HG02798 (cell line): ENCODE measurements around the gene KCND2.

Source experiments
- ATAC-seq: cut with Tn5 transposase; IDR thresholded peaks from one replicate; pipeline ENCODE4 v1.9.1; 2021; ENCODE audit warnings: mild to moderate bottlenecking; ENCODE audit not compliant: unreplicated experiment, poor library complexity

The KCND2 gene

DNA sequence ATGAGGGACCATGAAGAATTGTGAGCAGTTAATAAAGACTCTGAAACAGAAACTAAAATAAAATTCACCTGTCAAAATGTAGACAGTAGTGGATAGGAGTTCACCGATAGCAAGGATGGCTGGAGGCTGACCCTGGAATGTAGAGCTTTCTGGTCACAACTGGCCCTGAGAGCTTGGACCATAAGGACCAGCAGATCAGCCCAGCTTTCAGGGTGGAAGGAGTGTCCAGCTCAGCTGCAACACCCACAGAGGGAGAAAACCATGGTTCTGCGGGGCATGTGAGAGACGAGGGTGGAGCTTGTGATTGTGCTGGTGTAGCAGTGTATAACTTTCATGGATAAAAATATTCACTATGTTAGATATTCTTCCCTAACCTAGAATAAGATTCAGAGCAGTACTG lies 199.9 kb downstream of the KCND2 start:
- ATAC-seq = peak; percentile 23

DNA sequence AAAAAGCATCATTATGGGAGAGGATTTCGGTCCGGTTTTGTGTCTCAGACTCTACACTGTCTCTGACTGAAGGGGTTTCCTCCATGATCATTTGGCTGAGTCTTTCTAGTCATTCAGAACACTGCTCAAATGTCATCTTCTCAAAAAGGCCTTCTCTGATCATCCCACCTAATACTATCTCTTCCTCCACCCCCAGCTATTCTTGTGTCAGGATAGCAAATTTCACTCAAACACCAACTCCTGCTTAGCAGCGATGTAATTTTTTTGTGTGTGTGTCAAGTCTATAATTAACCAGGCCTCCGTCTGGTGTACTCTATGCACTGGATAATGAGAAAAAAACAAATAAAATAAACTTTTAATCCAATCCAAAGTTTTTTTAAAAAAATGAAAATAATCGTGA lies 200.4 kb downstream of the KCND2 start:
- peak; percentile 24 for ATAC-seq

GRCh38 chr7:120475994-120476393 lies 203.0 kb downstream of the KCND2 start:
- peak; percentile 63 for ATAC-seq

DNA sequence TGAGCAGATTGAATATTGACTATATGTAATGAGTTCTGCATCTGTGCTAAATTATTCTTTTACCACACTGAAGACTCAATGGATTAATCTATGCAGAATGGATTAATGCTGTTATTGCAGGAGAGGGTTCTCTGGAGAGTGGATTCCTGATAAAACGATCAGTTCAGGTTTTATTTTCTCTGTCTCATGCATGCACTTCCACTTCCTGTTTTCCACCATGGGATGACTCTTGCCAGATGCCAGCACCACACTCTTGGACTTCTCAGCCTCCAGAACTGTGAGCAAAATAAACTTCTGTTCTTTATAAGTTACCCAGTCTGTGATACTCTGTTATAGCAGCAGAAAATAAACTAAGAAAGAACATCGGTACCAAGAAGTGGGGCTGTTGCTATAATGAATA lies 207.5 kb downstream of the KCND2 start:
- ATAC-seq = no peak

DNA sequence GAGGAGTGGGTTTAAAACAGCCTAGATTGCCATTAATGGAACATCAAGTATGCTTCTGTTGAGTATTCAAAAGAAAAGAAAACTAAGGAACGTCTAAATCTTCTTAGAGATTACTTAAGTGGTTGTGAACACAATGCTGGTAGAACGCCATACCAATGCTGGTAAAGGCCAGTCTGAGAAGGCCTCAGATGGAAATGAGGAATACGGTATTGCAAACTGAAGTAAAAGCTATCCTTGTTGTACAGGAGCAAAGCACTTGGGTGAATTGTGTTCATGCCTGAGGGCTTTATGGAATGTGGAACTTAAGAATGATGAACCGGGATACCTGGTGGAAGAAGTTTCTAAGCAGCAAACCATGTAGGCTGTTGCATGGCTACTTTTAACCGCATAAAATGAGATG lies 208.0 kb downstream of the KCND2 start:
- ATAC-seq = no peak

DNA sequence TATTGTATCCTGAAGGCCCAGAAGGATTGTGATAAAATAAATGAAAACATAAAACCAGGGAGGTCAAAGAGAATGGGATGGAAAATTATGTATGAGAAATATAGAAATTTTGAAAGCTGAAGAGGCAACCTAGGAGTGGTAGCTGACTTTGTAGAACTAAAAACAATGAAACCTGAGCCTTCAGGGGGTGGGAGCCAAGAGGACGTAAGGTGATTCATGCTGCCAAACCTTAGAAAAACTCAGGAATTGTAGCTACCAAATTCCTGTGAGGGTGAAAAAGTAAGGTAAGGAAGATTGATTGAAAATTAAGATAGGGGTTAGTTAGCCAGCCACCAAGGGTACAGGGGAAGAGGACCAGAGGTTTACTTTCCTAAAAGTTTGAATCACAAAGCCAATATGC lies 213.2 kb downstream of the KCND2 start:
- no peak for ATAC-seq

GRCh38 chr7:120502132-120502531 lies 229.2 kb downstream of the KCND2 start:
- no peak for ATAC-seq

GRCh38 chr7:120502825-120503224 lies 229.8 kb downstream of the KCND2 start:
- no peak for ATAC-seq

- ATAC-seq = no peak
These were observed 231.4 kb downstream of the KCND2 start for GRCh38 chr7:120504386-120504785.

- no peak for ATAC-seq
These were observed 232.8 kb downstream of the KCND2 start for GRCh38 chr7:120505770-120506169.

- no peak for ATAC-seq
These were observed 239.7 kb downstream of the KCND2 start for GRCh38 chr7:120512701-120513100.

DNA sequence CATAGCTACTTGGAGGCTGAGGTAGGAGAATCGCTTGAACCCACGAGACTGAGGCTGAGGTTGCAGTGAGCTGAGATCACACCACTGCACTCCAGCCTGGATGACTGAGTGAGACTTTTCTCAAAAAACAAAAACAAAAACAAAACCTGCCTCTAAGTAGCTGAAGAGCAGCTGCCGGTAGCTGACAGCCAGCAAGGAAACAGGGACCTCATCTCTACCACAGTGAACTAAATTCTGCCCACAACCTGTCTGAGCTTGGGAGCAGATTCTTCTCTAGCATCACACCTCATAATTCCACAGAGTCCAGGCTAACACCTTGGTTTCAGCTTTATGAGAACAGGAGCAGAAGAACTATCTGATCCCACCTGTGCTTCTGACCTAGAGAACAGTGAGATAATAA lies 246.2 kb downstream of the KCND2 start:
- no peak for ATAC-seq

DNA sequence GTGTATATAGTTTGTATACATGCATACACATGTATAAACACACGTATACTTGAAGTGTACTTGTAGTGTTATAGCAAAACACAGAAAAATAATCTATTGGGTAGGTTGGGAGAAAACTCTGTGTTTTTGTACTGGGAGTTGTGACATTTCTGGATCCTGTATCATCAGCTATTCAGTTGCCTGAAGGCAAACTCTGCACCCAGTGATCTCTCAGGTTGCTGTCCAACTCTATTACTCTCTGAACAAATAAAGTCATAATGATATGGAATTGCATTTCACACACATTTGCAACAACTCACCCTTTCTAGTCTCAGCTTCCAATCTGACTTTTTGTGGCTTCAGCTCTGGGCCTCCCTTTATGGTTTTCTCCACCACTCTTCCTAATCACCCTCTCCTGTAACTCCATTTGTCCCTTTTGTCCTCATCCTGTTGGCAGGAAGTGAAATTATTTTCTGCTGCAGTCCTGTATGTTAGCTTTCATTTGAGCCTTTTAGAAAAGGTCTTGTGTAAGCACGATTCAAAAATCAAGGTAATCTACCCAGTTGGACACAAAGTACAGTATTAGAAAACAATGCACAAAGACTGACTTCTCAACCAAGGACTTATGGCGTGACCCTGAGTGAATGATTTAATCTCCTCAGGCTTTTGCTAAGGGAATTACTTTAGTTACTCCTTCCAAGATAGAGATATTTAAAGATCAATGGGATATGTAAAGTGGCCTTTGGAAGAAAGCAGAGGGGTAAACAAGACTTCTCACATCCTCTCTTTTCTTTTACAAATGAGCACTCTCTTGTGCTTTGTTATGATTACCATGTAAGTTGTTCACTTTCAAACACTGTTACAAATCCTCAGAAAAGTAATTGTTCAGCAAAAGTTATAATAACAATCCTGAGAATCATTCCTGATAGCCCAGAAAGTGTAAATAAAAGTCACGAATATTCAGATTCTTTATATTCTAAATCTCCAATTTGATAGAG lies 249.1 kb downstream of the KCND2 start:
- ATAC-seq = no peak

DNA sequence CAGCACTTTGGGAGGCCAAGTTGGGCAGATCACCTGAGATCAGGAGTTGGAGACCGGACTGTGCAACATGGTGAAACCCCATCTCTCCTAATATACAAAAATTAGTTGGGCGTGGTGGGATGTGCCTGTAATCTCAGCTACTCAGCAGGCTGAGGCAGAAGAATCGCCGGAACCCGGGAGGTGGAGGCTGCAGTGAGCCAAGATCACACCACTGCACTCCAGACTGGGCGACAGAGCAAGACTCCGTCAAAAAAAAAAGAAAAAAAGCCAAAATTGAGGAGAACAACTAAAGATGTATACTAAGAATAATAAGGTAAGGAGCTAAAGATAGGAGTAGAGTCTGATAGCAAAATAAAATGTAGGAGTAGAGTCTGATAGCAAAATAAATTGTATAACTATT lies 251.0 kb downstream of the KCND2 start:
- no peak for ATAC-seq

DNA sequence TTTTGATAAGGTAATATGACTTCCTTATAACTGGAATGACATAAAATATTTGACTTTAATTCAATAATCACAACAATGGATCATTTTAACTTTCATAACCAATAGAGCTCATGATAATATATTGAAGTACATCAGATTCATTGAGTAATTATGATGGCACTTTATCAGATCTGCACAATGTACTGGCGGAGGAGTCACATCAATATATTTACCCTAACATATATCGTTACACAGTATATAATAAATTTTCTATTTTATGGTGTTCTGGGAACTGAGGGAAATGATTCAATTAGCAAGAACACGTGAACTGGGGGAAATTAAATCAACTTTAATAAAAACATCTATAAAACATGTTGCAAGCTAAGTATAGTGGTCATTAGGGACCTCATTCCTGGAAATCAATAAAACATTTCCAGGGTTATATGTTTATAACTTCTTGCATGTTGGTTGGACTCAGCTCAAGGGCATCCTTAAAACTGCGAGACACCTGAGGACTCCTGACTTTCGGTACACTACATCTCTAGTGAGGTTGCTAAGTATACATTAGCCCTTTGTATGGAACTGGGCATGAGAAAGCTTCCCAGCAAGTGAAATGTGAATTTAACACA lies 254.0 kb downstream of the KCND2 start:
- no peak for ATAC-seq

DNA sequence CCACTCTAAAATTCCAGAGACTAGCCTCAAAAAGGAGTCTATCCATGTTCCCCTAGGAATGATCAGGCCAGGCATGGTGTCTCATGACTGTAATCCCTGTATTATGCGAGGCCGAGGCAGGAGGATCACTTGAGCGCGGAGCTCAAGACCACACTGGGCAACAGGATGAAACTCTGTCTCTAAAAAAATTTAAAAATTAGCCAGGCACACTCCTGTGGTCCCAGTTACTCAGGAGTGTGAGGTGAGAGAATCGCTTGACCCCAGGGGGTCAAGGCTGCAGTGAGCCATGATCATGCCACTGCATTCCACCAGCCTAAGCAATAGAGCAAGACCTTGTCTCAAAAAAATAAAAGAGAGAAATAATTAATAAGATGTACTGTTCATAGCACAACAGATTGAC lies 256.8 kb downstream of the KCND2 start:
- ATAC-seq = no peak

- ATAC-seq = no peak
These were observed 265.4 kb downstream of the KCND2 start for GRCh38 chr7:120538335-120538734.

DNA sequence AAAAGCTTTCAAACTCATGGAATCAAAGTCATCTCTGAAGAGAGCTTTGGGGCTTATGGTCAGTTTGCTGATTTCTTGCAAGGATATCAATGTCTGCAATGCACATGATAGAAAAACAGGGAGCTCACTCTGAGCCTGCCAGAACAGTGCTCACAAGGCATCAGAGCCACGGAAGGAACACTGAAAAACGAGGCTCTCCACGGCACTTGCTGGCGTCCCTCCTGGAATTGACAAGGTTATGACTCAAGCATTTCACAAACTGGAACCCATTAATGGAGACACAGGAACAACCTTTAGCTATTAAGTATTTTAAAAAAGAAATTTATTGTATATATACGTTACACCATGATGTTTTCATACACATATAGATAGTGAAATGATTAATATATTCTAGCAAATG lies 266.3 kb downstream of the KCND2 start:
- no peak for ATAC-seq

DNA sequence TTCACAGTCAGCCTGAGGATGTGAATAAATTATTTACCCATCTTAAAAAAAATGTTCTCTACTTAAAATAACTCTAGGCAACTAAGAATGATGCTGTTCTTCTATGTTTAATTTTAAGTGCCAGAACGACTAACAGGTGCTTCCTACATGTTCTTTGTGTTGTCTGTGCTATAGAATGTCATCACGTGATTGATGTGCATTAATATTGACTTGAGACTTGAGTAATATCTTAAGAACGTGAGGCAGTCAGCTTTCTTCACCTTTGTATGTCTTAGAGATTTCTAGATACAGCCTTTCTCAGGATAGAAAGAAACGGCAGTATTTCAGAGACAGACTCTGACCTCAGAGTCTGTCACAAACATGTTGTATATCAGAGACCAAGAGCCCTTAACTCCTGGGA lies 274.6 kb downstream of the KCND2 start:
- ATAC-seq = no peak

DNA sequence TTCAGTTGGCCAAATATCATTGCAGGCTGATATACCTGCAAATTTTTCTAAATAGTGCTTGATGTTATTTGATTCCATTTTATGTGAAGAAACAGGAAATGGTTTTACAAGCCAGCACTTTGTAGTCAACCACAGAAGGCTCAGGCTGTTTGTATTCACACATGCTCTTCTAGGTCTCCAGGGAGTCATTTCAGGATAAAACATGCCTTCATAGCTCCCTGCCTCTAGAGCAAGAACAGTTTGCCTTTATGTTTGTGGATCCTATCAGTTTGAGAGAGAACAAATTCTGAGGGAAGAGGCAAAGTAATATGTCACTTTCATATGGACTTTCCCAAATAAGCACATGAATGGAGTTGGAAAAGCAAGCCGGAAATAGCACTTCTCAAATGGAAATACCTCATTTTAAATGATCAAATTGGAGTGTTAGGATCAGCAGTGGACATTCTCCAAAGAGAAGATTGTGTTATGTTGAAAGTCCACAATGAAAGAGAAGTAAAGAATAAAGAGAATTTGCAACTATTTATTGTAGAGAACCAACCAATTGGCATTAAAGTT lies 277.6 kb downstream of the KCND2 start:
- peak; percentile 29 for ATAC-seq

GRCh38 chr7:120553491-120553890 lies 280.5 kb downstream of the KCND2 start:
- ATAC-seq = no peak
